Measurements from ENCODE around the gene PIK3R1. TPM values are rescaled to one million over a fixed set of nuclear protein-coding genes. Genes with fewer than 3 reads are reported as not detected.

The PIK3R1 gene
- total RNA-seq, 1 experiment from 2014 or later = 11.3 TPM

GRCh38 chr5:68299575-68299974 lies 84.0 kb downstream of the PIK3R1 start:
- H3K14ac ChIP-seq (ENCODE audit: insufficient read depth, low read length) = no peak overlapping the region
- H4K8ac ChIP-seq (replicated peaks; ENCODE audit: insufficient read length, low read depth, low read length) = no peak overlapping the region
- H3T11ph ChIP-seq (ENCODE audit: low read length) = no peak overlapping the region
- no peak overlapping the region for H3K27ac ChIP-seq (ENCODE audit: insufficient read length, low read depth, low read length)
- no peak overlapping the region for H3K18ac ChIP-seq (ENCODE audit: insufficient read length, low read depth, low read length)
- H3K56ac ChIP-seq (ENCODE audit: insufficient read length, low read depth, low read length) = no peak overlapping the region
- no peak overlapping the region for H3K27ac Mint-ChIP-seq
- H3K4me1 ChIP-seq (ENCODE audit: insufficient read depth, low read length) = no peaks in the 10 kb centered on the region
- no peak overlapping the region for H4K5ac ChIP-seq (ENCODE audit: insufficient read length, low read depth, low read length)
- H2BK15ac ChIP-seq (ENCODE audit: low read depth, low read length) = no peak overlapping the region
- no peaks in the 10 kb centered on the region for H3K27me3 ChIP-seq (ENCODE audit: insufficient read depth, low read length)
- no peak overlapping the region for H4K91ac ChIP-seq (ENCODE audit: insufficient read length, low read depth, low read length)
- no peaks in the 10 kb centered on the region for H3K79me1 ChIP-seq (ENCODE audit: insufficient read depth, low read depth, low read length, poor library complexity, severe bottlenecking)
- H2BK5ac ChIP-seq (ENCODE audit: insufficient read length, low read length) = no peak overlapping the region
- H3K4ac ChIP-seq (ENCODE audit: low read depth, low read length) = no peak overlapping the region
- no peaks in the 10 kb centered on the region for H4K20me1 ChIP-seq (ENCODE audit: control insufficient read depth, insufficient read depth, insufficient read length)
- TF ChIP-seq, protein P1, sequence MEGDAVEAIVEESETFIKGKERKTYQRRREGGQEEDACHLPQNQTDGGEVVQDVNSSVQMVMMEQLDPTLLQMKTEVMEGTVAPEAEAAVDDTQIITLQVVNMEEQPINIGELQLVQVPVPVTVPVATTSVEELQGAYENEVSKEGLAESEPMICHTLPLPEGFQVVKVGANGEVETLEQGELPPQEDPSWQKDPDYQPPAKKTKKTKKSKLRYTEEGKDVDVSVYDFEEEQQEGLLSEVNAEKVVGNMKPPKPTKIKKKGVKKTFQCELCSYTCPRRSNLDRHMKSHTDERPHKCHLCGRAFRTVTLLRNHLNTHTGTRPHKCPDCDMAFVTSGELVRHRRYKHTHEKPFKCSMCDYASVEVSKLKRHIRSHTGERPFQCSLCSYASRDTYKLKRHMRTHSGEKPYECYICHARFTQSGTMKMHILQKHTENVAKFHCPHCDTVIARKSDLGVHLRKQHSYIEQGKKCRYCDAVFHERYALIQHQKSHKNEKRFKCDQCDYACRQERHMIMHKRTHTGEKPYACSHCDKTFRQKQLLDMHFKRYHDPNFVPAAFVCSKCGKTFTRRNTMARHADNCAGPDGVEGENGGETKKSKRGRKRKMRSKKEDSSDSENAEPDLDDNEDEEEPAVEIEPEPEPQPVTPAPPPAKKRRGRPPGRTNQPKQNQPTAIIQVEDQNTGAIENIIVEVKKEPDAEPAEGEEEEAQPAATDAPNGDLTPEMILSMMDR (conservative IDR thresholded peaks at IDR 0.05) = no peak
- no peak overlapping the region for H3K4me3 Mint-ChIP-seq
- H2BK120ac ChIP-seq (ENCODE audit: low read depth, low read length, poor library complexity, severe bottlenecking) = no peak overlapping the region
- no peak overlapping the region for H3K23ac ChIP-seq (ENCODE audit: insufficient read length, low read depth, low read length)
- WGBS (ENCODE audit: extremely low coverage, insufficient read length, low lambda C conversion rate) = no CpG with 5 or more reads among the region's 3 CpGs
- no peaks in the 10 kb centered on the region for H3K23me2 ChIP-seq (ENCODE audit: insufficient read length, low read depth, low read length, poor library complexity, severe bottlenecking)
- H3K79me2 ChIP-seq (ENCODE audit: insufficient read depth, low read length) = no peaks in the 10 kb centered on the region
- H3K9ac ChIP-seq (ENCODE audit: extremely low read depth, insufficient read length, low read length) = no peak overlapping the region
- H3K9me3 ChIP-seq (ENCODE audit: control insufficient read depth, low read depth, low read length) = no peaks in the 10 kb centered on the region
- no peak overlapping the region for H2BK20ac ChIP-seq (ENCODE audit: low read depth, low read length, poor library complexity, severe bottlenecking)
- no peak for DNase-seq
- no peak overlapping the region for H2AFZ ChIP-seq (ENCODE audit: low read length)
- no peak overlapping the region for H3K4me2 ChIP-seq (ENCODE audit: insufficient read depth, insufficient read length, low read length)
- no peaks in the 10 kb centered on the region for H3K27me3 Mint-ChIP-seq (ENCODE audit: low read depth)
- H2BK12ac ChIP-seq (ENCODE audit: insufficient read length, low read depth, low read length) = no peak overlapping the region
- H2AK5ac ChIP-seq (ENCODE audit: insufficient read length, low read length) = no peak overlapping the region
- H3K9me3 Mint-ChIP-seq = no peaks in the 10 kb centered on the region
- H3K36me3 Mint-ChIP-seq (ENCODE audit: insufficient read depth in 1 of 3, low read depth in 3 of 3) = peaks cover 20 to 29% (median 28%) of the 10 kb centered on the region in 3 experiments
- H3K4me1 Mint-ChIP-seq = peaks cover 8 to 12% of the 10 kb centered on the region in 2 experiments

All from H9 (cell line).